Measurements from ENCODE around the gene WNT3A.

The WNT3A gene

DNA sequence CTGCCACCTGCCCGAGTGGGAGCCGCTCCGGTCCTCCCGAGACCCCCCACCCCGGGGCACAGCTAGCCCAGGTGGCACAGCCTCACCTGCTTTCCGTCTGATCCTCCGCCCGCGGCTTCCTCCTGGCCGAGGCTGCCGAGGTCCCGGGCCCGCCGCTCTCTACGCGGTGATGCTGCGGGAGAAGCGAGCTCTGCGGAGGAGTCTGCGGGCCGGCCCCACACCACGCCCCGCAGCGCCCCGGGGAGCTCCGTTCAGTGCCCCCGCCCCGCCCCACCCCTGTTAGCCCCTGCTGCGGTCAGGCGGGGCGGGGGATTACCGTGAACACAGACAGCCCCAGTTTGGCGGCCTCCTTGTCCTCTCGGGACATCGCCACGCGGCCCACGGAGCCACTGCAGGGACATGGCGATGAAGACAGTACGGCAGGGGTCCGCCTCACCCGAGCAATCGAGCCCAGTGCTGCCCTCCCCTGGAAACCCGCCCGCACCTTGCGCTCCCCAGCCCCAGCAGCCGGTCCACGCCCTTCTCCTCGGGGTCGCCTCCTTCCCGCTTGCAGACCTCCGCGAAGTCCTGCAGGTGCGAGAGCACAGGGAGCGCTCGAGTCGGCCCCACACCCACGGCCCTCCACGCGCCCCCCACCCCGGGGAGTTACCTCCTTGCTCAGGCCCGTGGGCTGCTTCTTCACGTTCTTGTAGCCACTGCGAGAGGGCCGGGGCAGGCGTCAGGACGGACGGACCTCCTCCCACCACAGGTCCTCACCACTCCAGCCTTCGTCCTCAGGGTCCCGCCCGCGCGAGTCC is 95.4 kb downstream of the WNT3A start:
- peak in 1 of 2 experiments; percentile 5 for DNase-seq

DNA sequence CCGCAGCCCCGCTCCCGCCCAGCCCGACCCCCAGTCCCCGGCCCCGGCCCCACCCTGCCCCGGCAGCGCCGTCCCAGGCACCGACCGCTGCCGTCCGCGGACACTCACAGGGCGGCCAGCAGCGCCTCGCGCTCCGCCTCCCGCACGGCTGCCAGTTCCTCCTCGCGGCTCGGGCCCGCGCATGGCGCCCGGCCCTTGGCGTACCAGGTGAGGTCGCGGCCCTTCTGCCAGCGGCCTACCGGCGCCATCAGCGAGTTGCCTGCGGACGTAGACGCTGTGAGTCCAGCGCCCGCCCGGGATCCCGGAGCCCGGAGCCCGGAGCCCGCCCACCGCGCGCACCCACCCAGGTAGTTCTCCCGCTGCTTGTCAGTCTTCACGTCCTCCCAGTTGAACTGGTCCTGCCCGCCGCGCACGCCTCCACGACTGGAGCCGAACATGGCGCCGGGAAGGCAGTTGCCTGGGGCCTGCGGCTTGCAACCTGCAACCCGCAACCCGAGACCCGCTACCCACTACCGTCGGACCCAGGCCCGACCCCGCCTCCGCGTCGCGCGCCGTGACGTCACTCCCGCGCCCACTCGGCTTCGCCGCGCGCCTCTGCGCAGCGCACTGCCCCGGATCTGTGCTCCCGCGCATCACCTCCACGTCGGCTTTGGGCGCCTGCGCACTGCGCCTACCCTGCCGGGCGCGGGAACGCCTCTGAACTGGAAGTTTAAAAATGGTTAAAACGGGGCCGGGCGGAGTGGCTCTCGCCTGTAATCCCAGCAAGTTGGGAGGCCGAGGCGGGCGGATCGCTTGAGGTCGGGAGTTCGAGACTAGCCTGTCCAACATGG is 96.2 kb downstream of the WNT3A start, which contains the start of gene C1orf35:
Gene C1orf35 (minus strand): TSS at position 535 of the 830 bp plus-strand sequence. CDS start 98 bp downstream, at position 437.
- DNase-seq = peak; percentile 66 to 76

DNA sequence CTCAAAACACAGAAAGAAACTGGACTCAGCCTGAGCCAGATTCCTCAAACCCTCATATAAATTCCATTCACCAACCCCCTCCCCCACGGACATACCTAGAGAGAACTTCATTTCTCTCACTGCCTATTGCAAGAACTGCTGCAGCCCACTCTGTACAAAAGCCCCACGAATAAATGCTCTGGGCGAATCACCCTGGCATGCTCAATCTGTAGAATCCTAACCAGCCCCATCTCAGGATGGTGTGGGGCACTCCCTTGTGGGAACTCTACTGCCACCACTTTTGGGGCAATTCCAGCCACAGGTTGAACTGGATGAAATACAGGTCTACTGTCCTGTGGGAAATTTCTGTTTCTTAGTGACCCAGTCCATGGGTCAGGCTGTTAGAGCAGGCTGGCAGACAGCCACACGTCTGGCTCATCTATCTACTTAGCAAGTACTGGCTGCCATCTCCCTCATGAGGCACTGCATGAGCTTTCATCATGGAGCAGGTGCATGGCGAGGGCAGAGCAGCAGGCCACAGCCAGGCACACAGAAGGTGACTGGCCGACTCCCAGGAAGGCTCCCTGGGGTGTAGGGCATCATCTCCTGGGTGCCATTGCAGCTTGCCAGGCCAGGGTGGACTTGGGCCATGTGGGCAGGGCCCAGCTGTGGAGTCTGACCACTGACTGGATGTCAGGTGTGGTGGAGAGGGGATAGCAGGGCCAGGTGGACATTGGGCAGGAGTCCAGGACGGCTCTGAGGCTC is 97.9 kb downstream of the WNT3A start:
- no peak for DNase-seq

DNA sequence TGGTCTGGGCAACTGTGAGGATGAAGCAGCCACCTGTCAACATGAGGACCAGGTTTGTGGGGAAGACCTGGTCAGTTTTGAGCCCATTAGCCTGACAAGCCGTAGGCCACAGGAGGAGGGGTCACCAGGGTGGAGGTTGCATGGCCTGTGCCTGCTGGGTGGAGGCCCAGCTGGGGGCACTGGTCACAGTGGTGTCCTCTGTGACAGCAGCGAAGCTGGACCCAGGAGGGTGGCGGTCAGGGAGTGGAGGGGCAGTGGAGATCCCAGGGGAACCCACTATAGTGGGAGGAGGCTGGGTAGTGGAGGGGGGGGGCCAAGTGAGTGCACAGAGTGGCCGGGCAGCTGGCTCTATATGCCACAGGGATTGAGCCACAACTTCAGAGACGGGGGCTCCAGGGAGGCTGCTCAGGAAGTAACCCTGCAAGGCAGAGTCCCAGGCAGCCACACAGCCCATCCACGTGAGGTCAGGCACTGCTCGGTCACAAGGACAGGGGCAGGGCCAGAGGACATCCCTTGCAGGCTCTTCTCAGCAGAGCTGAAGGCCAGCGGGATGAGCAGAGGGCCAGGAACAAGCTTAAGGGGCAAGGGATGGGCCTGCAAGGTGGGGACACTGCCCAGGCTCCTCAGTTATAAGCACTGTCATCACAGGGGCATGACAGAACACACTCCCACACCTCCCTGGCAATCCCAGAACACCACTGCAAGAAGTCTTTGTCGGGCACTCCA is 98.6 kb downstream of the WNT3A start:
- DNase-seq = no peak

DNA sequence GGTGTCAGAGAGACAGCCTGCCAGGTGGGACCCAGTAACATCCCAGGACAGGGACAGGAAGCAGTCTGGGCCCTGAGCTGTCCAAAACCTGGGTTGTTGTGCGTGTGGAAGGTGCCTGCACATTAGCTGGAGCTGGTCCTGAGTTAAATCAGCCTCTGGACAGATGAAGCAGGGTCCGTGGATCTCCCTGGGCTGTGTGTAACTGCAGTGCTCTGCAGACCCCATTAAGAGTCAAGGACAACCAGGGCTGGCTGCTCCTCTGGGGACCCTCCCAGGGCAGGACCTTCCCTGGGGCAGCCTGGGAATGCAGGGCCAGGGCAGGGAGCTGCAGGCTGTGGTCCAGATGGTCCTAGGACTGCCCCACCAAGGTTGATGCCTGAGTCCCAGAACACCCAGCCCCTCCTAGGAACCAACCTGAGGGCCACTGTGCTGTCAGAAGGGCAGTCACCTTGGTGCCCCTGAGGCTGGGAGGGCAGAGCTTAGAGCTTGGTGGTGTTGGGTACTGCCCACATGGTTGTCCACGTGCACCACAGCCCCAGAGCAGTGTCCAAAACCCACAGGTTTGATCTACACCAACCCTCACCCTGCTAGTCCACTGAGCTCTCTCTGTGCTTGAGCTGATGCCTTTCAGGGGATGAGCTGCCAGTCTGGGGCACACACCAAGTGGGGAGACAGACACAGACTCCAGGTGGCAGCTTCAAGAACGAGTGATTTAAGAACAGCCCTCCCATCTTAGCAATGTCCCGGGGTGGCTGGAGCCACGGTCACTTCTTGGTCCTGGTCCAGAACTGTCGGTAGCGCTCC is 99.4 kb downstream of the WNT3A start:
- no peak for DNase-seq

DNA sequence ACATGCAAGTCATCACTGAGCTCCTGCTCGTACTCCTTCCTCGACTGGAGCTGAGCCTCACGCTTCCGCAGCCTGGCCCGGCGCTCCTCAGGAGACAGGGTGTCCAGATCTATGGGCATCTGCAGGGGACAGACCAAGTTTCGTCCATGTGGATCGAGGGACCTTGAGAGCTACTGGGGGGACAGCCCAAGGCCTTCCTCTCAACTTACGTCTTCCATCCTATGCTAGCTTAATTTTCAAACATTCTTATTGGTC is 99.9 kb downstream of the WNT3A start:
- no peak for DNase-seq

DNA sequence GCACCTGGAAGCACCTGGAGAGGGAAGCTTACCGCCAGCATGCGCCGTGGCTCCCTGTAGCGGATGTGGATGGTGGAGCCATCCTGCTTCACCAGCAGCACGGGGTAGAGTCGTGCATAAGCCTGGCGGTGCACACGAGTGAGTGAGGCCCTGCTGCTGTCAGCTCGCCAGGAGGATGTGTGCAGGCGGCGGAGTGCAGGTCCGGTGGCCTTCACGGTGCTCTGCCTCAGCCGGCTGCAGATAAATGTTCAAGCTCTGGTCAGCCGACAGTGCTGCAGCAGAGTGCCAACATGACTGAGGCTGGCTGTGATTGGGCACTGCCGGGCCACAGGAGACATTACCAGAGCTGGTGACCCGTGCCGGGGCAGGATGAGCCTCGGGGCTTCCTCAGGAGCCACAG is 100.8 kb downstream of the WNT3A start:
- DNase-seq = no peak

DNA sequence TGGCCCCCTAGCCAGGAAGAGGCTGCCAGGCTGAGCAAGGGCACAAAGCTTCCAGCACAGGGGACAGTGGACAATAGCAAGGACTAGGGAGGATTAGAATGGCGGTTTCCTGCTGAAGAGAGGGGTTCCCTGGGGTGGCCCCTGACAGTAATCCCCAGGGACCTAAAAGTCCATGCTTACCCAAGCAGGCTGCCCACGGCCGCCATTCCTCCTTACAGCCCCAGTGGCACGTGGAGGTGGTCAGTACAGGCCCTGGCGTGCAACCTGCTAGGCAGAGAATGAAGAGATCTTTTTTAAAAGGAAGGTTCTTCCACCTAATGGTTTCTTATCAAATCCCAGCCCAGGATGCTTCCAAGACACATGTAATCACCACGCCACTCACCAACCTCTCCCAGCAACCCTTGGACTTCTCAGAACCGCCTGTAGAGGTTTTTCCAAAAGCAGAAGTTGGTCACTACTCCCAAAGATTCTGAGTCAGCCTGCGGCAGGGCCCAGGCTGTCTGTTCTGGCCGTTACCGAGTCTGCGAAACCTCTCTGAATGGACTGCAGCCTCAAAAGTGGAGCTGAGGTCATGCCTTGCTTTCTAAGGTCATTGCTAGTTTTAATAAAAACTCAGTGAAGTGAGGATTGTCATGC is 101.4 kb downstream of the WNT3A start:
- no peak for DNase-seq

DNA sequence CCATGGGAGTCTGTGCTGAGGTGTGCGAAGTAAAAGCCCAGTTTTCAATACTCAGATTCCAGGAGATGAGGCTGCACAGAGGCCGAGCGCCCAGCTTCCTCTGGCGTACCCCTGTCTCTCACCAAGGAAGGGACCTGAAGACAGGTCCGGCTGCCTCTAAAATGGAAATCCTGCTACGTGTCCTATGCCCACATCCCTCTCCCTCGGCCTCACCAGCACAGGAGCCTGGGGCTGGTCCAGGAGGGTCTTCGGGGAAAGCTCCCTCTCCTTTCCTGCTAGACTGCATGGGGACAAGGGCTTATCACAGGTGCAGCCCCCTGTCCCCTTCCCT is 101.9 kb downstream of the WNT3A start:
- no peak for DNase-seq

DNA sequence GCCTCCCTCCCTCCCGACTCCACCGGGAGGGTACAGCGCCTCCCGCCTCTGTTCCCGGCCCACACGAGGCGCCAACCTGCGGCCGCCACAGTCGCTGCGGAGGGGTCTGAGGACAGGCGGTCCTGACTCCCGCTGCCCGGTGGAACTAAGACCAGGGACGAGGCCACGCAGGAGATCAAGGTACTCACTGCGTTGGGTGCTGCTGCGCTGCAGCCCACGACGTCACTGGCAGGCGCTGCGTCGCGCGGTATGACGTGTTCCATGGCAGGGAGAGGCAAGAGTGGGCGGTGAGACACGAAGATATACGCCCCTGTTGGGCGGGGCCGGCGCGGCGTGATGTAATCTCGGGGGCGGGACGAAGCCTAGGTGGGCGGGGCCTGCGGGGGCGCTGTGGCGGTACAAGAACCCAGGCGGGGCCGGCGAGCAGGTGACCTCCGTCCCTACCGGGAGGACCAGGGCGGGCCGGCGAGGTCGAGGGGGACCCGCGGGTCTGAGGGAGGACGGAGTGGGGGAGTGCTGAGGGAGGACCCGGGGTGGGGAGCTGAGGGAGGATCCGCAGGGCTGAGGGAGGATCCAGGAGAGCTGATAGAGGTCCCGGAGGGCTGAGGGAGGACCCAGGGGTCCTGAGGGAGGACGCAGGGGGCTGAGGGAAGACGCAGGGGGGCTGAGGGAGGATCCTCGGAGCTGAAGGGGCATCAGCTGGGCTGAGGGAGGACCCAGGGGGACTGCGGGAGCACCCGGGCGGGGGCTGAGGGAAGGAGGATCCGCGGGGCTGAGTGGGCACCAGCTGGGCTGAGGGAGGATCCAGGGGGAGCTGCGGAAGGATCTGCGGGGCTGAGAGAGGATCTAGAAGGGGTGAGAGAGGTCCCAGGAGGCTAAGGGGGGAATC is 102.5 kb downstream of the WNT3A start, which contains the start of gene MRPL55:
Gene MRPL55 (minus strand): TSS at position 227 of the 889 bp plus-strand sequence. CDS start 1,039 bp downstream, outside the sequence.
- DNase-seq = peak; percentile 57 to 85

DNA sequence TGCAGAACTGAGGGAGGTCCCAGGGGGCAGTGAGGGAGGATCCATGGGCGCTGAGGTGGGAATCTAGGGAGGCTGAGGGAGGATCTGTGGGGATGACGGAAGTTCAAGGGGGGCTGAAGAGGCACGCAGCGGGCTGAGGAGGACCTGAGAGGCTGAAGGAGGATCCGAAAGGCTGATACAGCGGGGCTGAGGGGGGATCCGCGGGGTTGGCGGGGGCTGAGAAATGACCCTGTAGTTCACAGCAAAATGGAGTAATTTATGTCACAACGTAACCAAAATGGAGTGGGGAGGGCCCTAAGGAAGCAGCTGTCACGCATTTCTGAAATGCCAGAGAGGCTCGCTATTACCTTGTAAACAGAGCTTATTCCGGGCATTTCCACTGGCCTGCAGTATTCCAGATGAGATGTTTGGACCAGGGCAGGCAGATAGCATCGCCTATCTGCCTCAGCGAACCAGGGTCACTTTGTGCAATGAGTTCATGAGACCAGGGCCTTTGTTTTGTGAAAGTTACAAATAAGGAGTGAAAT is 103.2 kb downstream of the WNT3A start:
- DNase-seq = peak in 1 of 2 experiments; percentile 12

DNA sequence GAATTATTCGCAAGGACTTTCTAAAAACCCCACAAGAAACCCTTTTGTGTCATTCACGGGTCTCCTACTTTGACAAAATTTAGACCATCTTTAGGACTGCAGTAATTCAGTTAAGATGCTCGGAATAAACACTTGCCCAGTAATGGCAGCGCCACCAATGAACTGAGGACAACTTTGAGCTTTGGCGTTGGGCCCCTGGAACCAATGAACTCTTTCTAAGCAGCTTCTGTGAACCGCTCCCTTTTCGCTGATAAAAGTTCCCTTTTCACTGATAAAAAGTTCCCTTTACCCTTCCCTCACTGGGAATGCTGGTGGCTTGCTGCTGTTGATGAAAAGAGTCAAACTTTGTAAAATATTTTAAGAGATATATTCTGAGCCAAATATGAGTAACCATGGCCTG is 103.8 kb downstream of the WNT3A start:
- DNase-seq = no peak
